ENCODE results near the gene CAPN6.

GRCh38 chrX:111199505-111199904, 70.8 kb downstream of the CAPN6 start:
- TF ChIP-seq CTCF (IDR thresholded peaks at IDR 0.05; ENCODE audit: low read depth, low read length), result no peak
- TF ChIP-seq POLR2A (IDR thresholded peaks at IDR 0.05; ENCODE audit: extremely low read depth, insufficient read length), result no peak
- TF ChIP-seq MAX (IDR thresholded peaks at IDR 0.05; ENCODE audit: low read depth, low read length), result no peak

All from NB4 (cell line).